GM12878 (cell line): ENCODE data around the gene MYO9B. TPM values are rescaled to one million over a fixed set of nuclear protein-coding genes. Genes with fewer than 3 reads are reported as not detected.

Experiments used
- ATAC-seq: fragments of 200-7000 bp; cut with Tn5 transposase; 3 replicates; pipeline ENCODE4 v1.9.1; 2020; ENCODE audit warnings: mild to moderate bottlenecking, moderate library complexity
- BruUV-seq: library from RNA; stranded (reverse); fragments of 400-500 nt; replicated peaks from 2 replicates; lab custom pipeline; 2021; lab: Mats Ljungman, UMichigan
- CTCF ChIA-PET: fragments of 300-600 bp; sonication (Branson Sonifier 250); formaldehyde crosslinking; extraction: SDS; loops from one replicate; lab custom pipeline; 2021; ENCODE audit warnings: inconsistent platforms; lab: Yijun Ruan, JAX
- POLR2A ChIA-PET: fragments of 350-600 bp; formaldehyde crosslinking; extraction: SDS; loops from one replicate; lab custom pipeline; 2021; ENCODE audit warnings: inconsistent platforms; lab: Charles Lee
- RAD21 ChIA-PET: fragments of 300-600 bp; sonication (Branson Sonifier 250); formaldehyde crosslinking; loops from one replicate; lab custom pipeline; 2023; ENCODE audit warnings: antibody characterized with exemption; ENCODE audit not compliant: unreplicated experiment; lab: Charles Lee
- SMC1A ChIA-PET: fragments of 300-600 bp; sonication (Branson Sonifier 250); formaldehyde crosslinking; loops from one replicate; lab custom pipeline; 2023; ENCODE audit not compliant: unreplicated experiment, uncharacterized antibody; lab: Charles Lee
- DNase-seq: peaks from one replicate; pipeline ENCODE4 v3.0.0-alpha.2; 2011; ENCODE audit warnings: low read depth, low spot score
- FAIRE-seq: peaks from 3 replicates; lab custom pipeline; 2011; peaks lifted over from hg19 to GRCh38; lab: Jason Lieb, UNC
- H2AFZ ChIP-seq: 2 replicates; pipeline ENCODE4 v1.6.0; 2011; ENCODE audit warnings: low read depth, low read length, control low read depth; ENCODE audit not compliant: control insufficient read depth
- H3K27ac ChIP-seq: 2 replicates; pipeline ENCODE4 v1.5.1; 2011; ENCODE audit warnings: control low read depth; ENCODE audit not compliant: control insufficient read depth, insufficient read depth
- H3K27me3 ChIP-seq, 2 experiments: replicated peaks in 1 of 2; 2 replicates each; pipeline versions ENCODE4 v1.6.0 to v1.6.1; 2011; ENCODE audit warnings: low read length in 1 of 2; ENCODE audit not compliant: control insufficient read depth in 2 of 2, insufficient read depth in 2 of 2
- H3K36me3 ChIP-seq, 2 experiments: 2 replicates each; pipeline ENCODE4 v1.5.1; 2011; ENCODE audit warnings: low read length in 1 of 2; ENCODE audit not compliant: control insufficient read depth in 2 of 2, insufficient read depth in 2 of 2
- H3K4me1 ChIP-seq: 2 replicates; pipeline ENCODE4 v1.6.1; 2011; ENCODE audit warnings: mild to moderate bottlenecking, low read length, moderate library complexity, mixed read lengths; ENCODE audit not compliant: control insufficient read depth, insufficient read depth
- H3K4me2 ChIP-seq: 2 replicates; pipeline ENCODE4 v1.6.0; 2011; ENCODE audit warnings: control low read depth; ENCODE audit not compliant: control insufficient read depth, insufficient read depth
- H3K4me3 ChIP-seq: fragments of 200-600 bp; sonication (generic); 2 replicates; pipeline ENCODE4 v1.5.1; 2016
- H3K79me2 ChIP-seq: 2 replicates; pipeline ENCODE4 v1.6.0; 2011; ENCODE audit warnings: low read length; ENCODE audit not compliant: control insufficient read depth, insufficient read depth
- H3K9ac ChIP-seq: 2 replicates; pipeline ENCODE4 v1.8.0; 2011; ENCODE audit warnings: low read length, control low read depth, mixed read lengths; ENCODE audit not compliant: control insufficient read depth, insufficient read depth
- H3K9me3 ChIP-seq: replicated peaks from 3 replicates; pipeline ENCODE4 v1.5.1; 2011; ENCODE audit warnings: mild to moderate bottlenecking, low read length; ENCODE audit not compliant: control insufficient read depth, insufficient read depth
- H4K20me1 ChIP-seq: 2 replicates; pipeline ENCODE4 v1.6.0; 2011; ENCODE audit not compliant: control insufficient read depth, insufficient read depth
- BACH1 ChIP-seq: fragments of 450-650 bp; IDR thresholded peaks from 2 replicates; pipeline ENCODE4 v1.6.1; 2017; ENCODE audit warnings: mild to moderate bottlenecking, borderline replicate concordance
- CBFB ChIP-seq: IDR thresholded peaks from 2 replicates; pipeline ENCODE4 v1.6.1; 2016; ENCODE audit warnings: antibody characterized with exemption, low read depth
- CHD1 ChIP-seq: IDR thresholded peaks from 2 replicates; pipeline ENCODE4 v1.6.1; 2012; ENCODE audit warnings: low read depth, low read length, improper control_type of control experiment
- CREM ChIP-seq: IDR thresholded peaks from 2 replicates; pipeline ENCODE4 v1.6.1; 2014; ENCODE audit warnings: antibody characterized with exemption, low read depth
- EP300 ChIP-seq, 2 experiments: fragments of 150-350 bp in 1 of 2; IDR thresholded peaks; 2 replicates each; pipeline ENCODE4 v1.6.1; 2011 to 2012; ENCODE audit warnings: low read depth in 2 of 2, low read length in 2 of 2, borderline replicate concordance in 1 of 2, improper control_type of control experiment in 1 of 2, inconsistent platforms in 1 of 2; ENCODE audit not compliant: control insufficient read depth in 1 of 2
- EZH2 ChIP-seq: IDR thresholded peaks from 2 replicates; pipeline ENCODE4 v1.6.1; 2012; ENCODE audit warnings: low read depth, mild to moderate bottlenecking, control low read depth, inconsistent platforms, low read length, borderline replicate concordance; ENCODE audit not compliant: control insufficient read depth
- MEF2B ChIP-seq: fragments of 450-650 bp; IDR thresholded peaks from 2 replicates; pipeline ENCODE4 v1.6.1; 2018; ENCODE audit warnings: mild to moderate bottlenecking, moderate library complexity; ENCODE audit not compliant: partially characterized antibody, poor library complexity, severe bottlenecking
- NR2F1 ChIP-seq: fragments of 450-650 bp; conservative IDR thresholded peaks from 2 replicates; pipeline ENCODE4 v1.6.1; 2017; ENCODE audit warnings: mild to moderate bottlenecking
- SMARCA5 ChIP-seq: fragments of 450-650 bp; IDR thresholded peaks from 2 replicates; pipeline ENCODE4 v1.6.1; 2017; ENCODE audit warnings: mild to moderate bottlenecking
- WGBS: methylation state at CpG from one replicate; pipeline ENCODE4 v1.1.6; 2016; ENCODE audit warnings: low lambda C conversion rate; ENCODE audit not compliant: insufficient replicate concordance, insufficient coverage; ENCODE audit errors: missing lambda C conversion rate; 5-methylcytosine and 5-hydroxymethylcytosine counted together
- in situ Hi-C: fragments of 300-500 bp; cut with MboI; formaldehyde crosslinking; loops from 9 replicates; pipeline ENCODE4 v1.14.3; 2018; ENCODE audit warnings: mixed read lengths
- intact Hi-C: fragments of 100-400 bp; cut with micrococcal nuclease; formaldehyde crosslinking; loops from one replicate; pipeline ENCODE4 v1.14.2; 2022; ENCODE audit not compliant: unreplicated experiment
- polyA plus RNA-seq, 11 experiments: library from polyadenylated mRNA; depleted of rRNA in 4 of 11; unstranded in 6 of 11; stranded (reverse) in 5 of 11; fragments of >200 nt; fragmentation: Nextera tagmentation in 4 of 11; fragmentation: Illumina TruSeq in 1 of 11; extraction: Ambion mirVana in 4 of 11; extraction: Trizol in 1 of 11; gene quantifications; 1 replicate in 1 of 11; 2 replicates in 10 of 11; pipeline versions ENCODE4 v1.2.1 to v1.2.3, GENCODE V29; 2011 to 2016; ENCODE audit warnings: inconsistent platforms in 2 of 11, missing spikeins in 2 of 11, low read depth in 1 of 11
- total RNA-seq, 4 experiments: library from RNA; depleted of rRNA in 3 of 4; stranded (reverse); fragments of >200 nt in 3 of 4; fragmentation: Illumina TruSeq in 1 of 4; extraction: Trizol in 1 of 4; gene quantifications; 2 replicates each; pipeline versions ENCODE4 v1.2.1 to v1.2.3, GENCODE V29; 2013 to 2021

MYO9B gene
- total and polyA plus RNA-seq, 10 of the 15 experiments (the other 5 are each of a cell fraction or from before 2014, with no cell fraction given) = 5.4 to 165 (median 45.8) TPM

DNA sequence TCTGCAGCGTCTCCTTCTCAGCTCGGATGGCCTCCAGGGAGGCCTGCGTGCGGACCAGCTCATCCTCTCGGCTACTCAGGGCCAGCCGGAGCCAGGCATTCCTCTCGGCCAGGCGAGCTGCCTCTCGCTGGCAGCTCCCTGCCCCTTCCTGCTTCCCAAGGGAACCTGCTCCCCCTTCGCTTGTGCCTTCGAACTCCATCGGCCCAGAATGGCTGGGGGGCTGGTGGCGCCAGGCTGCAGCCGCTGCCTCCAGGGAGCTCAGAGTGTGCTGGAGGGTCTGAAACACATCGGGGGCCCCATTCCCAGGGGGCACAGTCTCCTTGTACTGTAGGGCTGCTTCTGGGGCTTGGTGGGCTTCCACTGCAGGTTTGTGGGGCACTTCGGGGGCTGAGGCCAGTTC lies 187.0 kb downstream of the MYO9B start:
- Histone ChIP-seq H3K9me3 (no peaks in the 10 kb centered on the region), H3K36me3 (no peaks in the 10 kb centered on the region), H3K27ac (no peak overlapping the region), H3K27me3 (no peaks in the 10 kb centered on the region), H3K4me1 (peaks cover 7% of the 10 kb centered on the region), H3K9ac (no peak overlapping the region), H2AFZ (no peak overlapping the region), H4K20me1 (no peaks in the 10 kb centered on the region), H3K4me2 (no peak overlapping the region), H3K79me2 (peaks cover 2% of the 10 kb centered on the region)
- POLR2A ChIA-PET = interaction anchor here (0.6 kb wide), 1 partner anchor 20 kb away, joined by 3 read pairs; no protein-coding TSS in a partner anchor
- no peak for DNase-seq
- no peak for ATAC-seq
- BruUV-seq = no TSS peak
- intact Hi-C loops = loop anchor here (5.0 to 10.0 kb wide), 2 partner anchors 195 to 488 kb away; no protein-coding TSS in a partner anchor
- in situ Hi-C loops = no loop called here
- CTCF ChIA-PET = interaction anchor here (1.0 to 10.5 kb wide), 2 partner anchors 20 to 58 kb away, joined by 4 to 120 read pairs; partner anchors contain the start of gene ANKLE1
- no peak for FAIRE-seq
- SMC1A ChIA-PET = interaction anchor here (1.6 to 1.9 kb wide), 2 partner anchors 18 to 43 kb away, joined by 4 to 5 read pairs; partner anchors contain the start of genes ANKLE1 and MRPL34
- WGBS = 90% methylated on average over 16 of the region's 16 CpGs
- TF ChIP-seq BACH1 = no peak
- no peak for TF ChIP-seq SMARCA5
- no peak for TF ChIP-seq NR2F1
- no peak for TF ChIP-seq CBFB
- no peak for TF ChIP-seq MEF2B
- no peak for TF ChIP-seq CREM
- no peak for TF ChIP-seq EP300 (IDR thresholded peaks at IDR 0.05; ENCODE audit: borderline replicate concordance in 1 of 2, control insufficient read depth in 1 of 2, low read depth in 2 of 2, low read length in 2 of 2)
- no peak for TF ChIP-seq EZH2
- no peak for TF ChIP-seq CHD1
- TF ChIP-seq, all 136 proteins: peak for 0
- RAD21 ChIA-PET = no interaction called here
- H3K4me3 ChIP-seq = no peak overlapping the region

Other genes starting within 250 kb of the MYO9B start
Only the 7 nearest of the 13 such genes appear.
- 0.38 and 0.51 TPM in 2 replicates for gene F2RL3, start 186.8 kb upstream of the MYO9B start, total RNA-seq (2014; rRNA removed)
- gene F2RL3, start 186.8 kb upstream of the MYO9B start, total RNA-seq (2014; rRNA removed; fragmentation: Illumina TruSeq; extraction: Trizol) = 0.13 and 0.23 TPM in 2 replicates
- 0.74 and 0.85 TPM in 2 replicates for gene F2RL3, start 186.8 kb upstream of the MYO9B start, total RNA-seq (2021)
- 0.01 and 0.03 TPM in 2 replicates for gene F2RL3, start 186.8 kb upstream of the MYO9B start, polyA plus RNA-seq (2011; rRNA removed)
- gene F2RL3, start 186.8 kb upstream of the MYO9B start, polyA plus RNA-seq (2014; fragmentation: Illumina TruSeq; extraction: Trizol) = 0.14 and 0.24 TPM in 2 replicates
- gene F2RL3, start 186.8 kb upstream of the MYO9B start, polyA plus RNA-seq (2014; fragmentation: Nextera tagmentation; extraction: Ambion mirVana) = under 1 TPM; 0.05 to 0.13 TPM
- 0.35 and 0.48 TPM in 2 replicates for gene F2RL3, start 186.8 kb upstream of the MYO9B start, polyA plus RNA-seq (2014; rRNA removed)
- 1 to 10 TPM in 1 of 2 experiments, under 1 TPM in 1; 0.88 to 1.2 TPM for gene F2RL3, start 186.8 kb upstream of the MYO9B start, polyA plus RNA-seq (2016; fragmentation: Nextera tagmentation; extraction: Ambion mirVana)
- gene CPAMD8, start 49.0 kb upstream of the MYO9B start, total RNA-seq (2014; rRNA removed) = 0.40 and 0.54 TPM in 2 replicates
- 0.14 TPM in 1 of 2 replicates, not detected in the other for gene CPAMD8, start 49.0 kb upstream of the MYO9B start, total RNA-seq (2014; rRNA removed; fragmentation: Illumina TruSeq; extraction: Trizol)
- 0.13 and 0.97 TPM in 2 replicates for gene CPAMD8, start 49.0 kb upstream of the MYO9B start, total RNA-seq (2021)
- 0.16 and 0.24 TPM in 2 replicates for gene CPAMD8, start 49.0 kb upstream of the MYO9B start, polyA plus RNA-seq (2011; rRNA removed)
- gene CPAMD8, start 49.0 kb upstream of the MYO9B start, polyA plus RNA-seq (2014; fragmentation: Illumina TruSeq; extraction: Trizol) = 0.05 and 0.12 TPM in 2 replicates
- gene CPAMD8, start 49.0 kb upstream of the MYO9B start, polyA plus RNA-seq (2014; fragmentation: Nextera tagmentation; extraction: Ambion mirVana) = not detected
- gene CPAMD8, start 49.0 kb upstream of the MYO9B start, polyA plus RNA-seq (2014; rRNA removed) = 0.83 and 1.1 TPM in 2 replicates
- under 1 TPM; 0.21 to 0.25 TPM for gene CPAMD8, start 49.0 kb upstream of the MYO9B start, polyA plus RNA-seq (2016; fragmentation: Nextera tagmentation; extraction: Ambion mirVana)
- 15.4 and 22.7 TPM in 2 replicates for gene HAUS8, start 325 bp upstream of the MYO9B start, total RNA-seq (2014; rRNA removed)
- gene HAUS8, start 325 bp upstream of the MYO9B start, total RNA-seq (2014; rRNA removed; fragmentation: Illumina TruSeq; extraction: Trizol) = 22.8 and 24.0 TPM in 2 replicates
- 32.0 and 36.8 TPM in 2 replicates for gene HAUS8, start 325 bp upstream of the MYO9B start, total RNA-seq (2021)
- 21.3 and 24.6 TPM in 2 replicates for gene HAUS8, start 325 bp upstream of the MYO9B start, polyA plus RNA-seq (2011; rRNA removed)
- 33.1 and 37.2 TPM in 2 replicates for gene HAUS8, start 325 bp upstream of the MYO9B start, polyA plus RNA-seq (2014; fragmentation: Illumina TruSeq; extraction: Trizol)
- gene HAUS8, start 325 bp upstream of the MYO9B start, polyA plus RNA-seq (2014; fragmentation: Nextera tagmentation; extraction: Ambion mirVana) = 10 to 100 TPM; 24.2 to 35.7 TPM
- 34.6 and 37.4 TPM in 2 replicates for gene HAUS8, start 325 bp upstream of the MYO9B start, polyA plus RNA-seq (2014; rRNA removed)
- gene HAUS8, start 325 bp upstream of the MYO9B start, polyA plus RNA-seq (2016; fragmentation: Nextera tagmentation; extraction: Ambion mirVana) = 10 to 100 TPM; 43.0 to 43.9 TPM
- gene USE1, start 139.6 kb downstream of the MYO9B start, total RNA-seq (2014; rRNA removed) = 10.9 and 16.7 TPM in 2 replicates
- 11.4 and 13.6 TPM in 2 replicates for gene USE1, start 139.6 kb downstream of the MYO9B start, total RNA-seq (2014; rRNA removed; fragmentation: Illumina TruSeq; extraction: Trizol)
- 18.6 and 19.6 TPM in 2 replicates for gene USE1, start 139.6 kb downstream of the MYO9B start, total RNA-seq (2021)
- gene USE1, start 139.6 kb downstream of the MYO9B start, polyA plus RNA-seq (2011; rRNA removed) = 7.4 and 13.8 TPM in 2 replicates
- gene USE1, start 139.6 kb downstream of the MYO9B start, polyA plus RNA-seq (2014; fragmentation: Illumina TruSeq; extraction: Trizol) = 3.7 and 9.7 TPM in 2 replicates
- gene USE1, start 139.6 kb downstream of the MYO9B start, polyA plus RNA-seq (2014; fragmentation: Nextera tagmentation; extraction: Ambion mirVana) = 10 to 100 TPM in 1 of 2 experiments, 1 to 10 TPM in 1; 9.7 to 15.4 TPM
- 23.3 and 24.0 TPM in 2 replicates for gene USE1, start 139.6 kb downstream of the MYO9B start, polyA plus RNA-seq (2014; rRNA removed)
- gene USE1, start 139.6 kb downstream of the MYO9B start, polyA plus RNA-seq (2016; fragmentation: Nextera tagmentation; extraction: Ambion mirVana) = 10 to 100 TPM; 18.1 to 23.7 TPM
- gene OCEL1, start 150.4 kb downstream of the MYO9B start, total RNA-seq (2014; rRNA removed) = 3.1 and 3.2 TPM in 2 replicates
- gene OCEL1, start 150.4 kb downstream of the MYO9B start, total RNA-seq (2014; rRNA removed; fragmentation: Illumina TruSeq; extraction: Trizol) = 3.2 and 3.4 TPM in 2 replicates
- 11.9 and 15.8 TPM in 2 replicates for gene OCEL1, start 150.4 kb downstream of the MYO9B start, total RNA-seq (2021)
- 1.4 and 2.8 TPM in 2 replicates for gene OCEL1, start 150.4 kb downstream of the MYO9B start, polyA plus RNA-seq (2011; rRNA removed)
- 7.4 and 9.9 TPM in 2 replicates for gene OCEL1, start 150.4 kb downstream of the MYO9B start, polyA plus RNA-seq (2014; fragmentation: Illumina TruSeq; extraction: Trizol)
- gene OCEL1, start 150.4 kb downstream of the MYO9B start, polyA plus RNA-seq (2014; fragmentation: Nextera tagmentation; extraction: Ambion mirVana) = 1 to 10 TPM; 3.6 to 7.8 TPM
- gene OCEL1, start 150.4 kb downstream of the MYO9B start, polyA plus RNA-seq (2014; rRNA removed) = 7.5 and 7.8 TPM in 2 replicates
- 10 to 100 TPM; 14.4 to 18.2 TPM for gene OCEL1, start 150.4 kb downstream of the MYO9B start, polyA plus RNA-seq (2016; fragmentation: Nextera tagmentation; extraction: Ambion mirVana)
- gene NR2F6, start 170.1 kb downstream of the MYO9B start, total RNA-seq (2014; rRNA removed) = 11.8 and 12.8 TPM in 2 replicates
- 2.3 and 2.7 TPM in 2 replicates for gene NR2F6, start 170.1 kb downstream of the MYO9B start, total RNA-seq (2014; rRNA removed; fragmentation: Illumina TruSeq; extraction: Trizol)
- gene NR2F6, start 170.1 kb downstream of the MYO9B start, total RNA-seq (2021) = 13.3 and 15.5 TPM in 2 replicates
- 1.7 and 3.9 TPM in 2 replicates for gene NR2F6, start 170.1 kb downstream of the MYO9B start, polyA plus RNA-seq (2011; rRNA removed)
- gene NR2F6, start 170.1 kb downstream of the MYO9B start, polyA plus RNA-seq (2014; fragmentation: Illumina TruSeq; extraction: Trizol) = 0.48 and 1.4 TPM in 2 replicates
- under 1 TPM; 0.18 to 0.75 TPM for gene NR2F6, start 170.1 kb downstream of the MYO9B start, polyA plus RNA-seq (2014; fragmentation: Nextera tagmentation; extraction: Ambion mirVana)
- gene NR2F6, start 170.1 kb downstream of the MYO9B start, polyA plus RNA-seq (2014; rRNA removed) = 11.3 and 14.1 TPM in 2 replicates
- gene NR2F6, start 170.1 kb downstream of the MYO9B start, polyA plus RNA-seq (2016; fragmentation: Nextera tagmentation; extraction: Ambion mirVana) = 1 to 10 TPM; 8.4 to 8.6 TPM
- 0.11 and 0.96 TPM in 2 replicates for gene USHBP1, start 189.0 kb downstream of the MYO9B start, total RNA-seq (2014; rRNA removed)
- 0.09 TPM in 1 of 2 replicates, not detected in the other for gene USHBP1, start 189.0 kb downstream of the MYO9B start, total RNA-seq (2014; rRNA removed; fragmentation: Illumina TruSeq; extraction: Trizol)
- gene USHBP1, start 189.0 kb downstream of the MYO9B start, total RNA-seq (2021) = 0.27 and 0.62 TPM in 2 replicates
- 0.07 TPM in 1 of 2 replicates, not detected in the other for gene USHBP1, start 189.0 kb downstream of the MYO9B start, polyA plus RNA-seq (2011; rRNA removed)
- gene USHBP1, start 189.0 kb downstream of the MYO9B start, polyA plus RNA-seq (2014; fragmentation: Illumina TruSeq; extraction: Trizol) = not detected in 2 replicates
- under 1 TPM in 1 of 2 experiments, not detected in 1; 0.05 TPM for gene USHBP1, start 189.0 kb downstream of the MYO9B start, polyA plus RNA-seq (2014; fragmentation: Nextera tagmentation; extraction: Ambion mirVana)
- 0.12 and 0.33 TPM in 2 replicates for gene USHBP1, start 189.0 kb downstream of the MYO9B start, polyA plus RNA-seq (2014; rRNA removed)
- gene USHBP1, start 189.0 kb downstream of the MYO9B start, polyA plus RNA-seq (2016; fragmentation: Nextera tagmentation; extraction: Ambion mirVana) = under 1 TPM; 0.33 to 0.44 TPM